ELR (cell line): ENCODE results near the gene VSX2.

Experiments
- DNase-seq: peaks from one replicate; pipeline ENCODE4 v3.0.0-alpha.2; 2015; ENCODE audit warnings: low read depth

VSX2 gene

DNA sequence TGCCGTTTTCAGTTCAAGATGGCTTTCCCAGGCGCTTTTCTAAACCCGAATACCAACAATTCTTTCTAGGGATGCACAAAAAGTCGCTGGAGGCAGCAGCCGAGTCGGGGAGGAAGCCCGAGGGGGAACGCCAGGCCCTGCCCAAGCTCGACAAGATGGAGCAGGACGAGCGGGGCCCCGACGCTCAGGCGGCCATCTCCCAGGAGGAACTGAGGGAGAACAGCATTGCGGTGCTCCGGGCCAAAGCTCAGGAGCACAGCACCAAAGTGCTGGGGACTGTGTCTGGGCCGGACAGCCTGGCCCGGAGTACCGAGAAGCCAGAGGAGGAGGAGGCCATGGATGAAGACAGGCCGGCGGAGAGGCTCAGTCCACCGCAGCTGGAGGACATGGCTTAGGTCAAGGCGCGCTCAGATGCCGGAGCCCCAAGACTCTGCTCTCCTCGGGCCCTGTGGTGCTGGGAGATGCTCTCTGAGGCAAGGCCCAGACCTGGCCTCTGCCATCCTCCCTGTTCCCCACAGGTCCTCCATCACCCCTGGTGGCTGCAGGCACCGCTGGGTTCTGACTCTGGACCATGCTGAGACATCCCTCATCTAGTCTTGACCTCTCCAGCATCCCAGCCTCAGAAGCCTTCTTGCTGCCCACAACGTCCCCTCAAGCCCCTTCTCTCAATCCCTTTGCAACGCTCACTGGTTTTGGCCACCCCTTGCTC lies 21.4 kb downstream of the VSX2 start:
- no peak for DNase-seq

DNA sequence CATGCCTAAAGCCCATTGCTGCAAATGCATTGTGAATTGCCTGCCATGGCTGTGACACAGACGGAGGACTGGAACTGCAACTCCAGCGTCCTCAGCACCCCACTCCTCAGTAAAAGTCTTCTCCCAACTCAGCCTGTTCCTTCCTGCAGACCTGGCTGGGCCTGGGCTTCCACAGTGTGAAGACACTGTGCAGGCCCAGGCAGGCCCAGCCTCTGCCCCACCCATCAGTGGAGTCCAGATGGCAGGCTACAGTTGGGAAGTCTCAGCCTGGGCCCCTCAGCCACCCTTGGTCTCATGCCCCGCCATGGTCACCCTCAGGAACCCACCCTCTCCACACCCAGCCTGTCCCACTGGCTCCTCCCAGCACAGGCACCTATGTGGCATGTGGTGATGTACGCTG lies 22.0 kb downstream of the VSX2 start:
- DNase-seq, result no peak

DNA sequence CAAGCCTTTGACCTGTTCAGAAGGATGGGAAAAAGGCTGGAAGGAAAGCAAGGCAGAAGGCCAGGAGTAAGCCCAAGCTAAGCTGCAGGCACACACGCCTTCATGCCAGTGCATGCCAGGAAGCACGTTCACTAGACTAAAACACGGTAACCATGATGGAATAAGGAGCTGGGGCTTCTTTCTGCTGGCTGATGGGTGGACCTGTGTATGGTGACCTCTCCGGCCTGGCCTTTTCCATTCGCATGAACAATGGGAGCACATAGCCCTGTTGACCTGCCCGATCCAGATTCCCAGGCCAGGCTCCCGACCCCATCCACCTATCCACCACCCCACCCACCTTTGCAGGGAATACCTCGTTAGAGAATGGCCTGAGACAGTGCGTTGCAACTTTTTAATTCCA lies 22.8 kb downstream of the VSX2 start:
- DNase-seq, result no peak

DNA sequence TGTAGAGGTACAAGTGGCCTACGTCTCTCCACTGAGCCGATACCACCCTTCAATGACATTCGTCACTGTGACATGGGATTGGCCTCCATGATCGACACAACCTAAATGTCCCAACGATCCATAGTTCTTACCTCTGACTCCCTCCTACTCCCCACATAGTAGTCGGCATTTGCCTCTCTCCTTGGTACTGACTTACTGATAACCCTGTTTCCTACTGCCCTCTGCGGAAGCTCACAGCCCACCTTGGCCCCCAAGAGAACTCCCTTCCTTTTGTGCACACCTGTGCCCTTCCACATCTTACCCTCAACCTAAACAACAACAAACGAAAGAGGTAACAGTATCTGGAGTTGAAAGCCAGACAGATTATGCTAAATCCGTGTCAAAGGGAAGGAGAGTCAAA lies 23.9 kb downstream of the VSX2 start:
- no peak for DNase-seq

DNA sequence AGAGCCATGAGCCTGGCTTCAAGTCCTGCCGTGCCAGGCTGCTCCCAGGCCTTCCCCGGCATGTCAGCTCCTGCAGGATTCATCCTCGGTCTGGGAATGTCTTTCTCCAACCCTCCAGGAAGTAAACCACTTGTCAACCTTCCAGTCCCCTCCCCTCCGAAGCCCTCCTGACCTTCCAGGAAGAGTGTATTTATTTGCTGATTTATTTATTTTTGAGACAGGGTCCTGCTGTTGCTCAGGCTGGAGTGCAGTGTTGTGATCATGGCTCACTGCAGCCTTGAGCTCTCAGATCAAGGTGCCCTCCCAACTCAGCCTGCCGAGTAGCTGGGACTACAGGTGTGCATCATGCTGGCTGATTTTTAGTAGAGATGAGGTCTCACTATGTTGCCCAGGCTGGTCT lies 24.7 kb downstream of the VSX2 start:
- DNase-seq, result no peak

DNA sequence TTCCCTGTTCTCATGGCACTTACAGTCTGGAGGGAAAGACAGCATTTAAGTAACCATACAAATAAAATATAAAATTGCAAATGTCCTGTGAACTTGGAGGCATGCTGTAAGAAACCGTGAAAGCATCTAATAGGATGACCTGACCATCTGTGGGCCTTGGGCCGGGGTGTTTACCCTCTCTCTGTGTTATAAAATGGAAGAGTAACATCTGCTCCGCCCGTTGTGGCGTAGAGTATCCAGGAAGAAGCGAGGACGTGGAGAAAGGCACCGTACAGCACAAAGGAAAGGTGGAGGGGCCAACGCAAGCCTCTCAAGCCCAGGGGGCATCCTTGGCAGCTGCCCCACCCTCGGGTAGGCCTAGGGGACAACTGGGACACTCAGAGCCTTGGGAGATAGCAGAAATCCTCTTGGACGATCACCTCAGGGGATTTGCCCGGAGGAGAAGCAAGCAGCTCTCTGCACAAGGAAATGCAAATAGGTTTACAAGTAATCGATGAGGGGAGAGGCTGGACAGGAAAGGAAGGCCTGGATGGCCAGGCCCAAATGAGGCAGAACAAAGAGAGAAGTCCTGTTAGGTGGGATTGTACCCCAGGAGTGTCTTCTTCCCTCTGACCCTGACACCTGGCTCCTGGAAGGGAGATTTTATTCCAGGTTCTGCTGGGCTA lies 26.2 kb downstream of the VSX2 start:
- DNase-seq, result no peak

DNA sequence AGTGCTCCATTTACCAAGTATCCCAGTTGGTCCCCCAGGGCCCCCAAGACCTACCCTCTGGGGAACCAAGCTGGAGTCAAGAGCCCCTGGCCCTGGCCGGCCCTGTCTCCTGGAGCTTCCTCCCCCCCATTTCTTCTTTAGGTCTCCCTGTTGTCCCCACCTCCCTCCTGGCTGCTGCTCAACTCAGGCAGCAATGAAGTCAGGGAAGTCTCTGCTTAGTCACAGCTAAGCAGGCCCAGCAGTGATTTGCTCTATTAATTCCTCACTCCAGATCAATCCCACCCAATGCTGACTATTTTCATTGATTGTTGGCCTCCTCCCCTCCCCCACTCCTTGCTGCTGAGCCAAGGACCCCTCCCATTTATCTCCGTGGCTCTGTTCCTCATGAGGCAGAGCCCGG lies 28.3 kb downstream of the VSX2 start:
- DNase-seq, result no peak

DNA sequence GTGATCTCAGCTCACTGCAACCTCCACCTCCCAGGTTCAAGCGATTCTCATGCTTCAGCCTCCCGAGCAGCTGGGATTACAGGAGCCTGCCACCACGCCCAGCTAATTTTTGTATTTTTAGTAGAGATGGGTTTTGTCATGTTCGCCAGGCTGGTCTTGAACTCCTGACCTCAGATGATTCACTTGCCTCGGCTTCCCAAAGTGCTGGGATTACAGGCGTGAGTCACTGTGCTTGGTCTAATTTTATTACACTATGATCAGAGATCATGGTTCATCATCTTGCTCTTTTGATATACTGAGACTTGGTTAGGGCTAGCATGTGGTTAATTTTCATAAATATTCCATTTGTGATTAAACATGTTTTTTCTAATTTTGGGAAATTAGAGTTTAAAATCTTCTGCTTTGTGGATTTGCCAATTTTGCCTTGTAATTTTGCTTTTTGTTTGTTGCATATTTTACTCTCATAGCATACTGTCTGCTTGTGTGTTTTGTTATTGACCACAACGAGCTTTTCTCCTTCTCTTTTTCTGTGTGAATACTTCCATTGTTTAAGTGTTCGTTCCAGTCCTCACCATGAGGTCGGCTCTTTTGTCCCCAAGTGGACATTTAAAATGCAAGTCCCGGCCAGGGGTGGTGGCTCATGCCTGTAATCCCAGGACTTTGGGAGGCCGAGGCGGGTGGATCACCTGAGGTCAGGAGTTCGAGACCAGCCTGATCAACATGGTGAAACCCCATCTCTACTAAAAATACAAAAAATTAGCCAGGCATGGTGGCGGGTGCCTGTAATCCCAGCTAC lies 31.3 kb downstream of the VSX2 start:
- peak; percentile 90 for DNase-seq

DNA sequence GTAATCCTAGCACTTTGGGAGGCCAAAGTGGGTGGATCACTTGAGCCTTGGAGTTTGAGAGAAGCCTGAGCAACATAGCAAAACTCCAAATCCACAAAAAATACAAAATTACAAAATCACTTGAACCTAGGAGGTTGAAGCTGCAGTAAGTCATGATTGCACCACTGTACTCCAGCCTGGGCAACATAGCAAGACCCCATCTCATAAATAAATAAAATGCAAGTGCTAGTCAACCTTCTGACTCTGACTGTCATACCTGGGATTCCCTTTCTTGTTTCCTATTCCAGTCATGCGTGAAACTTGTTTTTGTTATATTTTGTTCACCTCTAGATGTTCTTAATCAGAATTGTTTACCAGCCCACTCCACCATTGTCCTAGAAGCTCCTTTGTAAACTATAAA lies 32.1 kb downstream of the VSX2 start:
- no peak for DNase-seq

DNA sequence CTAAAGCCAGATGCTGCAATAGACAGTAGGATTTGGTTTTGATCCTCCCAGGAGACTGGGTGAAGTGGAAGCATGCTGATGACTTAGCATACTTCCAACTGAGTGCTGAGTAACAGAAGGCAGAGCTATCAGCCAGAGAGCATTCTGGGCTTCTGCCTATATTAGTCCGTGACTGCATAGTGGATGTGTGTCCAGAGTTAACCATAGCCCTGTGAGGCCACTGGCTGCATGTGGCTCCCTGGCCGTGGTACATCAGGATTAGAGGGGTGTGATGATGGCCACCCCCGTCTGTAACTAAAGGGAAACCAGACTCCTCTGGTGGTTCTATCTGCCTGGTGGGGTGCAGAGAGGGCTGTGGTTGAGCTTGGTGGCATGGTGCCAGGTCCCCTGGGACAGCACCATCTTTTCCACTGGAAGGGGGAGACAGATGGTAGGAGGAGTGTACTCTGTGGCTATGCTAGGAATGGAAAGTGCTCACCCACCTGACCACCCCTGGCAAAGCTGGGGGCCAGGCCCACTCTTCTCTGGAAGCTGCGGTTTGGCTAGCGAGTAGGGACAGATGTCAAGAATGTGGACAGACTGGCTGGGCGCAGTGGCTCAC lies 36.1 kb downstream of the VSX2 start:
- DNase-seq, result peak; percentile 57

DNA sequence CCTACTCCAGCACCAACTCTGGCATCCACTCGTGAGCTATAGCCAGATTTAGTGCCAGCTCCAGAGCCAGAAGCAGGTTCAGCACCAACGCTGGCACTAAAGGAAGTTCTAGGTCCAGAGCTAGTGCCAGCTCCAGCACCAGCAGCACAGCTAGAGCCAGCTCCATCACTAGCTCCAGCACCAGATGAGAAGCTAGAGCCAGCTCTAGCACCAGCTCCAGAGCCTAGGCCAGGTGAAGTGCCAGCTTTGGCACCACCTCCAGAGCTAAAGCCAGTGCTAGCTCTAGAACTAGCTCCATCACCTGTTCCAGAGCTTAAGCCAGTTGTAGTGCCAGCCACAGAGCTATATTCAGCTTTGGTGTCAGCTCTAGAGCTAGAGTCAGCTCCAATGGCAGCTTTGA lies 38.8 kb downstream of the VSX2 start:
- DNase-seq, result no peak

DNA sequence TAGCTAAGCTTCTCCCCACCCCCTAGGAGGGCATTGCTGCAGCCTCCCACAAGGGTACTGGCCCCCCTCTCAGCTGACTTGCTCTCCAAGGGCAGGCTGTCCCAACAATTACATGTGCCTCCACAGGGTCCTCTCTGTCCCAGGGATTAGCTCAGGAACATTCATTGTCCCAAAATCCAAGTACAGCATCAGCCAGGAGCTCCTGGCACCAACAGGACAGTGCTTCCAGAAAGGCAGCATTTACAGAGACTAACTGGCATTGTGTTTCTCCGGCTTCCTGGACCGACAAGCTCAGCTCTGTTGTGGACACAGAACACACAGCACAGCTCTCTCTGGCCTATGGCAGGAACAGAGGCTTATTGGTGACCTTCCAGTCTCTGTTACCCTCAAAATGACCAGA lies 41.8 kb downstream of the VSX2 start:
- DNase-seq, result no peak

DNA sequence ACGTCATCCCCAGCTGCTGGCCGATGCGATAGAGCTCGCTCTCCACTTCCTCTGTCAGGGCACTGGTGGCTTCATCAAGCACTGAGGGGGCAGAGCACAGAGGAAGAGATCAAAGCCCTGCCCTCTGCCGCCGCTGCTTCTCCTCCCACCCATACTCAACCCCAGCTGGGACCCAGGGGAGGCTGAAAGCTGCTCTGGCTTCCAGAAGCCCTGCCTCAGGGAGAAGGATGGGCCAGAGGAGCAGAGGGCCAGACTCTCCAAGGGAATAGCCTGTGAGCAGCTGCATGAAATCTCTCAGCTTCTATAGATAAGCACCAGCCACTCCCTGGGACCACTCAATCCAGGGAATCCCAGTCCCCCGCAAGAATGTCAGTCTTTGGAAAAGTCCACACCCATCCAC lies 47.5 kb downstream of the VSX2 start:
- DNase-seq, result no peak

DNA sequence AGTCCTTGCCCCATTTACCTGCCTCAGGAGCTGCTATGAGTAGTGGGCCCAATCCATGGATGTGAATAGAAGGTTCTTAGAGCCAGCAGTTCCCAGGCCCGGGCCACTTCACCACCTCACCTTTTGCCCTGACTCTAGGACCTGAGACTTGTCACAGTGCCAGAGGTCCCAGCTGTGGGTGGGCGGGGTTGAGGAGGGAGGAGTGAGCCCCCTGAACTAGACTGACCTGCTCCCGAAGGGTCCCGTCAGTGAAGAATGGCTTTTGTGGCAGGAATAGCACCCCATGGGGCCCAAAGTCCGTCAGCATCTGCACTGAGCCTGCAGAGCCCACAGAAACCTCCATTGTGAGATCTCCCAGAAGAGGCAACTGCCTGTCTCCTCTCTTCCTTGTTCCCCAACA lies 50.6 kb downstream of the VSX2 start:
- no peak for DNase-seq

DNA sequence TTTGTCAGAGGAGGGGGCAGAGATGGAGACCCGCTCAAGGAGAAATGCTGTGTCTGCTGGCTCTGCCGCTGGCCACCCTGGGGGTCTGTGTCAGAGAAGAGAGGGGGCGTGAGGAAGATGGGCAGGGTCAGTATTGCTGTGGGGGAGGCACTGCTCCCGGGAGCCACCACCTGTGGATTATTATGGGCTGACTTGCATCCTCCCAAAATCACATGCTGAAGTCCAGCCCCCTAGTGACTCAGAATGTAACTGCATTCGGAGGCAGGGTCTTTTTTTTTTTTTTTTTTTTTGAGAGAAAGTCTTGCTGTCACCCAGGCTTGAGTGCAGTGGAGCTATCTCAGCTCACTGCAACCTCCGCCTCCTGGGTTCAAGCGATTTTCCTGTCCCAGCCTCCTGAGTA lies 51.2 kb downstream of the VSX2 start:
- DNase-seq, result peak; percentile 51

DNA sequence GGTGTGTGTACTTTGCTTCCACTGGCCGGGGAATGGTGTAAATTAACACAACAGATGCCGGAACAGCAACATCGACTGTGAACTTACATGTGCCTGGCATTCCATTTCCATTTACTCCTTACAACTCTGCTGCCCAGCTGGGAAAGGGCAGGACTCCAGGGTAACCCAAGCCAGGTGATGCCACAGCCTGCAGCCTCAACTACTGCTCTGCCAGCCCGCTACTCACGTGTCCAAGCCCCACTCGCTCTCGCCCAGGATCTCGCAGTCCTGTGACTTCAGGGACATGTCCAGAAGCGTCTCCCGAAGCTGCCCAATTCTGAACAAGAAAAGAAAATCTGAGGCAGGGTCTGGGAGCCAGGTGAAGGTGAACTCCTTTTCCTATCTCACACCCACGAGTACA lies 52.8 kb downstream of the VSX2 start:
- no peak for DNase-seq

DNA sequence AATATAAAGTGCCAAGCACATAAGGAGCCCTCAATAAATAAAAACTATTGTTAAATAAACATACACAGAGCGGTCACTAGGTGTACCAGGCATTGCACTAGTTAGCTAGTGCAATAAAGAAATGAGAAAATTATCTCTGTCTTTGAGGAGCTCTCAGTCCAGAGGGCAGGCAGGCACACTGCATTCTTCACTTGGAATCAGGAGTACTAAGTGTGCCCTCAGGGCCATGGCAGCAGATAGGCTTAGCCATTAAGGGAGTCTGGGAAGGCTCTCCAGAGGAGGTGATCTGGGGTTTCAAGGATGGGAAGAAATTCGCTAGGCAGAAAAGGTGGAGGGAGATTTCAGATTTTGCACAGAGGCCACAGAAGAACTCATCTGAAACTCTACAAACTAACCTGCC lies 54.4 kb downstream of the VSX2 start:
- no peak for DNase-seq

DNA sequence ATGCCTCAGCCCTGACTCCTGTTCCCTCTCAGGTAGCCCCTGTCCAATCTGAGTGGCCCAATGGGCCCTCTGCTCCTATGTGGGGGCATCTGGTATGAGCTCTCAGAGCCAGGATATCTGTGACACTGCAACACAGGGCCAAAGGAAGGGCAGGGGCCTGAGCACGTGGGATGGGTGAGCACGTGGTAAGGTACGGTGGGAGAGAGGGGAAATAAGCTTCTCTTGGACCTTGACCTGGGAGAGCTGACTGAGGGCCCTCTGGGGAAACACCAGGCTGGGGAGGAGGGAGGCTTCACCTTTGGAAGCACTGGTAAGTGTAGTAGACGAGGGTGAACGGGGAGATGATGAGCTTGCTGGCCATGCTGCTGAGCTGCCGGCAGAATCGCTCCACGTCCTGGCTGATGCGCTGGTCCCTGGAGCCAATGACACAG lies 56.8 kb downstream of the VSX2 start:
- DNase-seq, result no peak

DNA sequence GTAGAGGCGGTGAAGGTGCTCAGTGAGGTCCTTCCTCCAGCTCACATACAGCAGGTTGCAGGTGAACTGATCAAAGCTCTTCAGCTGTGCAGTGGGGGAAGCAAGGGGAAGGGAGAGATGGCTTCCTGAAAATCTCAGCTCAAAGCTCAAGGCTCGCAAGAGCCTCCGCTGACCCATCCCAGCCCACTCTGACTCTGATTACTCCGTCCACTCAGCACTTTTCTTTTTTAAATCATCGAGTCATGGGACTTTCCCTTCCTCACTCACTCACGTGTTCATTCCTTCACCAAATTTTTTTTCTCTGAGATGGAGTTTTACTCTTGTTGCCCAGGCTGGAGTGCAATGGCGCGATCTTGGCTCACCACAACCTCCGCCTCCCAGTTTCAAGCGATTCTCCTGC lies 58.7 kb downstream of the VSX2 start:
- DNase-seq, result peak; percentile 32

DNA sequence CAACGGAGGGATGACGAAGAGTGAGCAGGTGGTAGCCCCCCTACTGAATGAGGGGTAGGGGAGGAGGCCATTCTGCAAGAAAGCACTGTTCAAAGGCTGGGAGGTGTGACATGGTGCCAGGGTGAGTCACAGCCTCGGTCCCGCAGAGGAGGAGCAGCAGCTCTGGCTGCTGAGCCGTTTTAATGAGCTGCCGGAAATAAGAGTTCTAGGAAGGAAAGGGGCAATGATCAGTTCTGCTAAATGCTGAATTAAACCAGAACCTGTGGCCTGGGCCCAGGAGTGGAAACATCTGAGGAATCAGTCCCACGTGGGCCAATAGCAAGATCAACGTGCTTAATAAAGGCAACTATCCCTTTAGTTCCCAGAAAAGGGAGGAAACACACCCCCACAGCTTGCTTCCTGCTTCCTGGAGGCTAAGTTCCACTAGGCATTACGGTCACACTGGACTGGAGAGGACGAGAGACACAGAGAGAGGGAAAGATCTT lies 59.9 kb downstream of the VSX2 start:
- DNase-seq, result peak; percentile 59

DNA sequence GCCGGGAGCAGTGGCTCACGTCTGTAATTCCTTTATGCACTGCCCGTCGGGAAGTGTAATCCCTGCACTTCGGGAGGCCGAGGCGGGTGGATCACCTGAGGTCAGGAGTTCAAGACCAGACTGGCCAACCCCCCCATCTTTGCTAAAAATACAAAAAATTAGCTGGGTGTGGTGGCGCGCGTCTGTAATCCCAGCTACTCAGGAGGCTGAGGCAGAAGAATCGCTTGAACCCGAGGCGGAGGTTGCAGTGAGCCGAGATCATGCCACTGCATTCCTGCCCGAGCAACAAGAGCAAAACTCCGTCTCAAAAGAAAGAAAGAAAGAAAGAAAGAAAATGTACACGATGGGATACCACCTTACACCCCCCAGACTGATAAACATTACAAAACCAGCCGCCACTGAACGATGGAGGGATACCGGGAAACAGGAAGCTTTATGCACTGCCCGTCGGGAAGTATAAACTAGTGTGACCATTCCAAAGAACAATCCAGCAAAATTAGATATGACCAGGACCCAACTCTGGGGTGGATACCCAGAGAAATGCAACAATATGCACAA lies 62.4 kb downstream of the VSX2 start:
- DNase-seq, result no peak

DNA sequence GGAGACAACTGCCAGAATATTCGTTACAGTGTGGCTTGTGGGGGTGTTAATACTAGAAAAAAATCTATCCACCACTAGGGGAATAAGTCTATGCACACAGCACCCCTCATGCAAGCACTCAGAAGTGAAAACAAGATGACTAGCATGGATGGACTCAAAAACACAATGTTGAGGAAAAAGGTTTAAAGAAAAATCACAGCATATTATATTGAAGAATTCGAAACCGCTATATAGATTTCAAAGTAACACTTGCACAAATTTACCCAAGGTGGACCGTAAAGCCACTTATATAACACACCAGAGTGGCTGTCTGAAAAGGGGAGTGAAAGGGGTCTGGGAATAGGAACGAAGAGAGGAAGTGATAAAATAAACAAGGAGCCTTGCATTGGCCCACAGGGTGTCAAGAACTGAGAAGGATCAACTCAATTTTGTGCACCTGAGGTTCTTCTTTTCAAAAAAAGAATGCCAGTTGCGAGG lies 62.9 kb downstream of the VSX2 start:
- peak; percentile 76 for DNase-seq
